HG02885 (cell line): ENCODE results near the gene BUB1.
A peak's percentile ranks its signal among the peaks of the same experiment; 100 is the strongest.
"Not testable (repeated sequence)": the region's sequence is repeated elsewhere in the genome, so short reads cannot be mapped to it uniquely, and the experiment has no call there.

Source experiments
- ATAC-seq: cut with Tn5 transposase; IDR thresholded peaks from one replicate; pipeline ENCODE4 v1.9.1; 2021; ENCODE audit warnings: mild to moderate bottlenecking; ENCODE audit not compliant: unreplicated experiment, poor library complexity

Gene BUB1

DNA sequence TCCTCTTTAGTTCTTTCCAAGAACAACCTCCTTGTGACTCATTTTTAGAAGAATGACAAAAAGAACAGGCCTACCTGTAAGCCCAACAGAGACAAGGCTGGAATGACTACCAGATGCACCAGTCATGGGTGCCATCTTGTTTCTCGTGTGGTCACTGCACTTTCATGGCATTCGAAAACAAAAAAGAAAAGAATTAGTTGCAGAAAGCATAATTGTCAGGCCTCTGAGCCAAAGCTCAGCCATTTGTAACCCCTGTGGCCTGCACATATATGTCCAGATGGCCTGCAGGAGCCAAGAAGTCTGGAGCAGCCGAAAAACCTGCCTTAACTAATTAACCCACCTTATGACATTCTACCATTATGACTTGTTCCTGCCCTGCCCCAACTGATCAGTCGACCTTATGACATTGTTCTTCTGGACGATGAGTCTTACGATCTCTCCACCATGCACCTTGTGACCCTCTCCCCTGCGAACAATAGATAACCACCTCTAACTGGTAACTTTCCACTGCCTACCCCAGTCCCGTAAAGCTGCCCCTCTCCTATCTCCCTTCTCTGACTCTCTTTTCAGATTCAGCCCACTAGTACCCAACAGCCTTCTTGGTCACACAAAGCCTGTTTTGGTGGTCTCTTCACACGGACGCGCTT is 13.9 kb upstream of the BUB1 start:
- no peak for ATAC-seq

DNA sequence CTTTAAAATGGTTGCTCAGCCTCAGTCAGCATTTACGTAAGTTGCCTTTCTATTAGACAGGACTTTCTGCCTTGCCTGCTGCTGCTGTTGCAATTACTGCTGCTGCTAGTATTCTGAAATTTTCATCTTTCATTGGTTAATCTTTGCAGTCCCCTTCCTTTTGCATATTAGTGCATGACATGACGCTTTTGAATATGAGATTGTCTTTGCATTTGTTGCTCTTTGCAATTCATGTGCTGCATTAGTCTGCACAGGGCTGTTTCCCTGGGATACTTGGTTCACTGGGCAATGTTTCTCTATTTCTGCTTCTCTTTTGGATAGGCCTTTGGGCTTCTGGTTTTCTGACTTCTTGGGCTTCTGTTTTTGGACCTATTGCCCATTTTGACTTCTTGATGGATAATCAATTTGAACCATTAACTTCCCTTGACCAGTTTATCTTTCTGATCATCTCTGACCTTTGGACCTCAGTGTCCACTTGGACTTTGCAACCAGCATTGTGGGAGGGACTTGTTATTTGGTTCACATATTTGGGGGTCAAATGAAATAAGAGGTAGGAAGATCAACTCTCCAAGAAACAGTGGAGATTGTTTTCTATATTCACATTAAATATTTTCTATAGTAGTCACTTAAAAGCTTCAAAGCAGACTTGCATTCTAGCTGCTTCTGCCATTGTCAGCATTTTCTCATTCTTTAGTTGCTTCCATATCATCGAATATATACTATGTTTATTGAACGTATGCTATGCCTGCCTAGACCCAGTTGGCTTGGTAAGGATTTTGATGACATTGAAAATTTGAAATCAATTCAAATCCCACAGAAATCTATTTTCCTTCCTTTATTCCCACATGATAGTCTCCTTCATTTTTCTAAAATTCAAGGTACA is 12.5 kb upstream of the BUB1 start:
- no peak for ATAC-seq

DNA sequence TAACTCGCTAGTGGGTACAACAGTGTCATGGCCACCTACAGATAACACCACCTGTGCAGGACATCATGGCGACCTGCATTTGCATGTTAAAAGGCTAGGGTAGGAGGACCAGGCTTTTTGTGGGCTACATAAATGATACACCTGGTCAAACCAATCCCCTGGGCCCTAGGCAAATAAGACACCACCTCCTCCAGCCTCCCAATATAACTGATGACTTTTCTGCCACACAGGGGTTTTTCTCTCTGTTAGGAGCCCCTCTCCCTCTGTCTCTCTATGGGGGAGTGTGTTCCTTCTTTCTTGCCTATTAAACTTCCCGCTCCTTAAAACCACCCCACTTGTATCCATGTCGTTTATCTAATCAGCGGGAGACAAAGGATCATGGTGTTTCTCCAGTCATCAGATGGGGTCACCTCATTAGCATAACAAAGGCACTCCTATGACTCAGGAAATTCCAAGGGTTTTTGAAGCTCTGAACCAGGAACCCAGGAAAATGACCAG is 10.8 kb upstream of the BUB1 start:
- no peak for ATAC-seq

DNA sequence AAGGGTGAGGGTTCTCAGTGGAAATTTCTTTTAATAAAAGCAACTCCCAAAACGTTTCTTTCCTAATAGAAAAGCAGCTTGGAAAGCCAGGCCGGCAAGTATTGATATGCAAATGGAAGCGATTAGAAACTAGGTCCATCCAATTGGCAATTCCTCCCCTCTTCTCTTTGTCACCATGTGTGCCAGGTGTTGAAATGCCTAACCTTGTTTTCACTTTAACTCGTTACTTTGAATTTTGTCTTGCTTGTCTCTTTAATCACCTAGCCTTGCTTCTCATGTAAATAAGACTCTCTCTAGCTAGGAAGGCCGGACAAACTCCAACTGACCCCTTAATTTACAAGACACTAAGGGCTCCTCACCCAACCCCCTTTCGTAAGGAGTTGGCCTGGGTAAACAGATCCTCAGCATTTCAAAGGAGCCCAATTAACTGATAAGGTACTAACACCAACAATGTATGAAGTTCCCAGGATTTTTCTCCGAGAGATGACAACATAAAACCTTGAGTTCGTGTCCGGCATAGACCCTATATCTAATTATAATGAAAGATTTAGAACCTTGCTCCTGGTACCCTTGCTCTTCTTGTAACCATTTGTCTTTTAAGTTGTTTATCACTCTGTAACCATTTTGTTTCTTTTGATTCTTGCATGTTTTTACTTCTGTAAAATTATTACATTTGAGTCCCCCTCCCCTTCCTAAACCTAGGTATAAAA is 10.1 kb upstream of the BUB1 start:
- not testable (repeated sequence) for ATAC-seq

DNA sequence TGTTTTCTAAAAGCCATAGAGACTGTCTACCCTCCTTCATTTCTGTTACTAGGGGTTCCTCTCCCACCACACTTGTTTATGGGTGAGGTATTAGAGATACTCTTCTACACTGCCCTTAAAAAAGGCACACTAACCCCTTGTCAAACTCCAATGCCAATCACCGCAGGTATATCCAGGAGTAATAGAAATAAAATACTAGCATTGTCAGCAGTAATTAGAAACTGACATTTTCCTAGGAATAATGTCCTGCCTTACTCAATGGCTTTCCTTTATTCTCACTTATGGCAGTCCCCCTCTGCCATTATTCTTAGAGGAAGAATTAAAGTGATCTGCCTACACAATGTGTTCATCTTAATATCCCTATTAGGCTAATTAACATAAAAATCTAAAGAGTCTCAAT is 5.0 kb upstream of the BUB1 start:
- no peak for ATAC-seq

DNA sequence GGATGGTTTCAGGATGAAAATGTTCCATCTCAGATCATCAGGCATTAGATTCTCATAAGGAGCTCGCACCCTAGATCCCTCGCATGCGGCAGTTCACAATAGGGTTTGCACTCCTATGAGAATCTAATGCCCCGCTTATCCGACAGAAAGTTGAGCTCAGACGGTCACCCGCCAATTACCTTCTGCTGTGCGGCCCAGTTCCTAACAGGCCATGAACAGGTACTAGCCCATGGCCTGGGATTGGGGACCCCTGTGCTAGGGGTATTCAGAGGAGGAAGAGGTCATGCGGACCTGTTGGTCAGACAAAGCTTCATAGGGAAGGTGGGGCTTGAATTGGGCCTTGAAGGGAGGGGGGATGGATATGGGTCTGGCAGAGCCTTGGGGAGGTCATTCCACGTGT is 4.4 kb upstream of the BUB1 start:
- ATAC-seq = no peak

DNA sequence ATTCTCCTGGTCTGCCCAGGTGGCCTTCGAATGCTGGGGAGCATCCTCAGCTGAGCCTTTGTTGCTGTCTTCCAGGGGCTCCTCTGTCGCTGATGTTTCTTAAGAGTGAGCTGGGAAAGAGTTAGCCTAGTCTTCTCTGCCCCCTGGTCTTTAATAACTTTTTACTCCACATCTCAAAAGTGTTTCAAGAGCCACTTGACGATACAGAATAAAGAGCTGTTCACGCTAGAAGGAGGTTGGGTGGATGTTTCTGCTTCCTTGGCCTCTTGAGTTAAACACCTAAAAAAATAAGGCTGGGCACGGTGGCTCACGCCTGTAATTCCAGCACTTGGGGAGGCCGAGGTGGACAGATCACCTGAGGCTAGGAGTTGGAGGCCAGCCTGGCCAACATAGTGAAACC is 2.8 kb upstream of the BUB1 start:
- no peak for ATAC-seq

DNA sequence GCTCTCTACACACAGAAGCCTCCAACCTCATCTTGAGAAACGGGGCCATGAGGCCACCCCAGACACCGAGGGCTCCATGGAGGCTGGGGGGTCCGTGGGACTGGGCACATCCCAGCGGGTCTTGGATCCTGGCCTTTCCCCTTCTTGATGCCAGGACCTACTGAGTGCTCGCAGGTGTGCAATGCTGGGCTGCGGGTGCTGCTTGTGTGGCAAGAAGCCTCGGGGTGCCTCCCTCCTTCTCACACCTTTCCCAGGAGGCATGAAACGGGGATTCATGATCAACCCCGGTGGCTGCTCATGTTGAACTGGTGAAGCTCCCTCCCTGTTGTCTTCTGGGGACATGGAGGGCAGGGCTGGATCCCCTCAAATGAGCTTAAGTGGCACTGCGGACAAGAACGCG is 2.0 kb upstream of the BUB1 start:
- ATAC-seq = no peak

DNA sequence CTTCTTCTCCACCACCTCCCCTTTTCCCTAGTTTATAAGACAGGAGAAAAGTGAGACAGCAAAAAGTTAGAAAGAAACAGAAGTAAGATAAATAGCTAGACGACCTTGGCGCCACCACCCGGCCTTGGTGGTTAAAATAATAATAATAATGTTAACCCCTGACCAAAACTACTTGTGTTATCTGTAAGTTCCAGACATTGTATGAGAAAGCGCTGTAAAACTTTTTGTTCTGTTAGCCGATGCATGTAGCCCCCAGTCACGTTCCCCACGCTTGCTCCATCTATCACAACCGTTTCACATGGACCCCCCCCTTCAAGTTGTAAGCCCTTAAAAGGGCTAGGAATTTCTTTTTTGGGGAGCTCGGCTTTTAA is 1.5 kb upstream of the BUB1 start:
- no peak for ATAC-seq

DNA sequence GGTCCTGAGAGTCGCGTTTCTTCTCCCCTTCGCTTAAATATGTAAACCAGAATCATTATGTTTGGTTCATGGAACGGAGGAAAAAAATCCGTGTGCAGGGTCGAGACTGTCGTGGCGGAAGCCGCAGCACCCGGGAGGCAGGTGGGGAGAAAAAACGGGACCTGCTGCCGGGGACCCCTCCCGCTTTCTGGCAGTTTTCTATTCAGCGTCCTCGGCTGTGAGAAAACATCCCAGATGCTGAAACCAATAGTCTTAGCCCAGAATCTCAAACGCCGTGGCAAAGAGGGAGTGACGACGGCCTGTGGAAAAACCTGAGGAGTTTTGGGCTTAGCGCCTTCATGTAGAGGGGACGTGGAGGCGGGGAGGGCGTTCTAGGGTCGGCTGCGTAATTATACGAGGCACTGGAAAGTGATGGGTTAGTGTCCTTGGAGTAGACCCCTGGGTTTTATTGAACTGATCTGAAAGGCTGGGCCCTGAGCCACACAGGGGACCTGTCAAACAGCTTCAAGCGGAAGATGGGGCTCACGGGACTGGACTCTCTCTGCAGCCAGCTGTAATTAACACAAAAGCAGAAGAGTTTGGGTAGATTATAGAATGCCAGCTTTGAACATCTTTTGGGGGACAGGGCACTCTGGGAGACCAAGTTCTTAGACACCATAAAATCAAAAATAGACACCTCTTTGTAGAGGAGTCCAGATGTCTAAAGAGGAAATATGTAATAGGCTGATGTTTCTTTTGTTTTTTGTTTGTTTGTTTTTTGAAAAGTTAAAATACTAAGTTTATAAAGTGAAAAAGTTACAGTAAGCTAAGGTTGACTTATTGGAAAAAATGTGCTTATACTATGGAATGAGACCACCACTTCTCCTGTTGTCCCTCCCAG is 834 bp upstream of the BUB1 start:
- ATAC-seq = no peak

DNA sequence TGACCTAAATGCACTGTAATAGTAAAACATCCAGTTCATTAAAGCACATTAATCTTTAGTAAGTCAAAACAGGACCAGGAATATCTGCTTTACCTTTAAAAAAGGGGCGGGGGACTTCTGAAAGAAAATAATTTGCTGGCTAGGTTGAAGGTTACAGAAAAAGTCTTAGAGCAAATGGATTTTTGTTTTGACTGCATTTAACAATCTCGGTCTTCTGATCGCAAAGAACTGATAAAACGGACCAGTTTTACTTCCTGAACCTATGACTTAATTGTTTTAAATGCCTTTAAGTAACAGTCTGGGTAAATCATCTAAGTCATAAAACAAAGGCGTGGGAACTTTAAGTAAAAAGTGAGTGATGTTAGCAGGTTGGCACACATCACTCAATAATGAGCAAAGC is 783 bp downstream of the BUB1 start:
- ATAC-seq = no peak

DNA sequence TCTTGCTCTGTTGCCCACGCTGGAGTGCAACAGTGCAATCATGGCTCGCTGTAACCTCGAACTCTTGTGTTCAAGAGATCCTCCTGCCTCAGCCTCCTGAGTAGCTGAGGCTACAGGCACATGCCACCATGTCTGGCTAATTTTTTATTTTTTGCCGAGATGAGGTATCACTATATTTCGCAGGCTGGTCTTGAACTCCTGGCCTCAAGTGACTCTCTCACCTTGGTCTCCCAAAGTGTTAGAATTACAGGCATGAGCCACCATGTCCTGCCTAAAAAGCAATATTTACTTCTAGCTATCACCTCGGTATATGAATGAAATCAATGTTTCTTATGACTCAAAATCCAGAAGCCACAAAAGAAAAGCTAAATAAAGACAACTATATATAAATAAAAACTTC is 2.2 kb downstream of the BUB1 start:
- ATAC-seq = no peak

DNA sequence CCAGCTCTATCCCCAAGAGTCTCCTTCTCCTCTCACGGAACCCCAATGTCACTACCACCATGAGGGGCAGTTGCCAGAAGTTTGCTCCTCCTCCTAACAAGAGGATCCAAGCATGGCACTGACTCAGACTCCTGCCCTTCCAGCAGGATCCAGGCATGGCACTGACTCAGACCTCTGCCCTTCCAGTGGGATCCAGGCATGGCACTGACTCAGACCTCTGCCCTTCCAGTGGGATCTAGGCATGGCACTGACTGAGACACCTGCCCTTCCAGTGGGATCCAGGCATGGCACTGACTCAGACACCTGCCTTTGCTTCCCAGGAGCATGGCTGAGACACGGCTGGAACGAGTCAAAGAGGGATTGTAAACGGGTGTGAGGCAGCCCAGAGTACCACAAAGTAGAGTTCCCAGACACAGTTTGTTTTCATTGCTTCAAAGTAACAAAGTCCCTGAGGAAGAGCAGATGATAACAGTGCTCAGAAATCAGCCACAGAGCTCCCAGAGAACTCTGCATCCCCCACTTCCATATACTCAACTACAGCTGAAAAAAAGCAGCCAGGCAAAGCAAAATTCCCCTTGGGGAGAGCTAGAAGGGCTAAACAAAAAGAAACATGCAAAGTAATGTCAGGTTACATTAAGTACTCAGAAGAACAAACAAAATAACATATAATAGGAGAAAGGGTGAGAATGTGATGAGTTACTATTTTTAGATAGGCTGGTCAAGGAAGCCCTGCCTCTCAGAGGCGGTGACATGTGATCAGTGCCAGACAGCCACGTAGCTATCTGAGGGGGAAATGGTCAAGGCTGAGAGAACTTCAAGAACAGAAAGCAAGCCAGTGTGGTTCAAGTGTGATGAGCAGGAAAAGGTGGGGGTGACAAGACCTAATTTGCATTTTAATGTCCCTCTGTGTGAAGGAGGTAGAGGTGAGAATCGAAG is 3.0 kb downstream of the BUB1 start:
- peak; percentile 86 for ATAC-seq

DNA sequence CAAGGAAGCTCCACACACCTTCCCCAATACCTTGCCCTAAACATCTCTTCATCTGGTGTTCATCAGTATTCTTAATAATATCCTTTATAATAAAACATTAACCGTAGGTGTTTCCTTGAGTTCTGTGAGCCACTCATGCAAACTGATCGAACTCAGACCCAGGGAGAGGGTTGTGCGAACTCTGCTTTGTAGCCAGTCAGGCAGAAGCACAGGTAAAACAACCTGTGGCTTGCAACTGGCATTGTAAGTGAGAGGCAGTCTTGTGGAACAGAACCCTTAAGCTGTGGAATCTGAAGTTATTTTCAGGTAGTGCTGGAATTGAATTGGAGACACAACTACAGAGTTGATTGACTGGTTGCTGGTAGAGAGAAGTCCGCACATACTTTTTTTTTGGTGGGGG is 4.7 kb downstream of the BUB1 start:
- ATAC-seq = no peak

DNA sequence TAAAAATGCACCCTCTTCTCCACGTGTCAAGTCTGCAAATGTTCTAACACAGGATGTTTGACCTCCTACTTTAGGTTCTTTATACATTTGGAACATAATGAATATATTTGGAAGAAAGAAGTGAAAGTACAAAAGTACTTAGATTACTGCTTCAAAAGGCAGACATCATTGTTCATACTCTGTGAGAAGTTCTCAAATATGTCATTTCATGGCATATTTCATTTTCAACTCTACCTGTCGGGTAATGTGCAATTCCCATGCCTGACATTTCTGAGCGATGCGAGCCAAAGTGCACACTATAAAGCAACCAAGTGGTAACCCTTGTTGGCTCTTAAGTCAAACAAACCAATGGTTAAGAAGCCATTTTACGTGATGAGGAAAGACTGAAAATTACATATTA is 7.0 kb downstream of the BUB1 start:
- ATAC-seq = no peak

DNA sequence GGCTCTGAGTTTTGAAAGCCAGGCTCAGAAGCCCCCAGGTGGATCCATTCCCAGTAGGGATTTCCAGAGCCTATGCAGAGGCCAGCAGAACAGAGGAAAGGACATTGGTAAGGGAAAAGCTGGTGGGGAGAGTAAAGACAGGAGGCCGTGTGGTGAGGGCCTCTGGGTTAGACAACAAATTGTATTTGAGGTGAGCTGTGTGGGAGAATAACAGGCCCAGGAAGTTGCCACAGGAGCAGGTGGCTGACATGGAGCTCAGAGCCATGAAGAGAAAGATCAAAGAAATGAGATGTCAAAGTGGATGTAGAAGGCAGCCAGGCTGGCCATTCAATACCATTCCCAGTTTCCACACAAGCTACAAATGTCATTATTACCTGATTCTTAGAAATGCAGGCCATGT is 8.8 kb downstream of the BUB1 start:
- ATAC-seq = no peak

DNA sequence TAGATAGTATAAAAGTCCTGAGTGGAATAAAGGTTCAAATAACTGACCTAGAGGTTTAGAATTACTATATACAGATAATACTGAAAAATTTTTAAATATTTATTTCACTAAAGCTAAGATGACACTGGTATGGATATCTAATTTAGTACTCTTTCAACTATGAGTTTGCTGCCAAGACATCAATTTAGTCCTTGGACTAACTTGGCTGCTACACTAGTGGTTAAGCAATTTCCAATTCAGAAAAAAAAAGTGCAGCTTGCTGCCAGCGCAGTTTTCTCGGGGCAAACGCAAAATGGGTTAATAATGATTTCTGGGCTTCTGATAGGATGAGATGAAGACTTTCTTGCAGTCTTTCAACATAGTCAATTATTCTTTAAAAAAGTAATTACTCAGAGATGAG is 10.8 kb downstream of the BUB1 start:
- ATAC-seq = no peak

DNA sequence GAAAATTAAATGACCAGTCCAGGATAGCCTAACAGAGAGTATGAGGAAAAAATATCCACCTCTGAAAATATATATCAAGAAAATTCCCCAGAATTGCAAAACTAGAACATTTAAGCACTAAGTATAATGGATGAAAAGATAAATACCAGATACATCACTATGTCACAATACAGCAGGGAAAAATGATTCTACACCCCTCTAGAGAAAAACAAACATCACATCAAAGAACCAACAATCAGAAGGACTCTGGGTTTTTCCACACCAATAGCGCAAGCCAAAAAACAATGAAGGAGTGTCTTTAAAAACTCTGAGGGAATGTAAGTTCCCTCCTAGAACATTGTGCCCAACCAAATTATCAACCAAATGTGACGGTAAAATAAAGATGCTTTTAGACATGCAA is 13.7 kb downstream of the BUB1 start:
- ATAC-seq = no peak

DNA sequence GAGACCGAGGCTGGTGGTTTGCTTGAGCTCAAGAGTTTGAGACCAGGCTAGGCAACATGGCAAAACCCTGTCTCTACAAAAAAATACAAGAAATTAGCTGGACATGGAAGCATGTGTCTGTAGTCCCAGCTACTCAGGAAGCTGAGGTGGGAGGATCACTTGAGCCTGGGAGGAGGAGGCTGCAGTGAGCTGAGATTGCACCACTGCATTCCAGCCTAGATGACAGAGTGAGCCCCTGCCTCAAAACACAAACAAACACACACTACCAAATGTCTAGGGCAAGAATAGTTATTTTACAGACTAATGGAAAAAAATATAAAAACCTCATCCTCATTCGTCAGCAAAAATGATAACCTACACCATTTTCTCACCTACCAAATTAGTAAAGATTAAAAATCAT is 15.3 kb downstream of the BUB1 start:
- no peak for ATAC-seq
